Fibroblast of skin of abdomen (primary cell): ENCODE results near the gene SHMT1.

Source experiments
- DNase-seq: peaks from one replicate; pipeline ENCODE4 v3.0.0-alpha.2; 2013

Gene SHMT1

GRCh38 chr17:18280766-18281371, 82.5 kb downstream of the SHMT1 start:
- no peak for DNase-seq

- DNase-seq: no peak
Measured at GRCh38 chr17:18280249-18280648, 83.1 kb downstream of the SHMT1 start.

- DNase-seq: no peak
Measured at GRCh38 chr17:18278867-18279266, 84.5 kb downstream of the SHMT1 start.
